Measurements from ENCODE around the gene SOX5.
"Not testable (repeated sequence)": the region's sequence is repeated elsewhere in the genome, so short reads cannot be mapped to it uniquely, and the experiment has no call there.

GRCh38 chr12:23515785-23516184 lies 433.7 kb downstream of the SOX5 start:
- TF ChIP-seq POLR2A (IDR thresholded peaks at IDR 0.05; ENCODE audit: borderline replicate concordance, extremely low read depth, insufficient read depth, insufficient read length); CTCF (IDR thresholded peaks at IDR 0.05 in 2 of 3, conservative IDR thresholded peaks at IDR 0.05 in 1 of 3; ENCODE audit: borderline replicate concordance in 1 of 3, insufficient read depth in 1 of 3, low read depth in 2 of 3, low read length in 2 of 3); EZH2phosphoT487 (IDR thresholded peaks at IDR 0.05; ENCODE audit: borderline replicate concordance); ZFX (IDR thresholded peaks at IDR 0.05); YY1 (IDR thresholded peaks at IDR 0.05; ENCODE audit: extremely low read depth, insufficient replicate concordance, low read depth, low read length); POLR2AphosphoS5 (IDR thresholded peaks at IDR 0.05; ENCODE audit: low read depth, low read length): not testable (repeated sequence)
